ENCODE data around the gene WNK2.

- TF ChIP-seq, protein P1, sequence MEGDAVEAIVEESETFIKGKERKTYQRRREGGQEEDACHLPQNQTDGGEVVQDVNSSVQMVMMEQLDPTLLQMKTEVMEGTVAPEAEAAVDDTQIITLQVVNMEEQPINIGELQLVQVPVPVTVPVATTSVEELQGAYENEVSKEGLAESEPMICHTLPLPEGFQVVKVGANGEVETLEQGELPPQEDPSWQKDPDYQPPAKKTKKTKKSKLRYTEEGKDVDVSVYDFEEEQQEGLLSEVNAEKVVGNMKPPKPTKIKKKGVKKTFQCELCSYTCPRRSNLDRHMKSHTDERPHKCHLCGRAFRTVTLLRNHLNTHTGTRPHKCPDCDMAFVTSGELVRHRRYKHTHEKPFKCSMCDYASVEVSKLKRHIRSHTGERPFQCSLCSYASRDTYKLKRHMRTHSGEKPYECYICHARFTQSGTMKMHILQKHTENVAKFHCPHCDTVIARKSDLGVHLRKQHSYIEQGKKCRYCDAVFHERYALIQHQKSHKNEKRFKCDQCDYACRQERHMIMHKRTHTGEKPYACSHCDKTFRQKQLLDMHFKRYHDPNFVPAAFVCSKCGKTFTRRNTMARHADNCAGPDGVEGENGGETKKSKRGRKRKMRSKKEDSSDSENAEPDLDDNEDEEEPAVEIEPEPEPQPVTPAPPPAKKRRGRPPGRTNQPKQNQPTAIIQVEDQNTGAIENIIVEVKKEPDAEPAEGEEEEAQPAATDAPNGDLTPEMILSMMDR (IDR thresholded peaks at IDR 0.05; ENCODE audit: low read depth, low read length): no peak
- TF ChIP-seq POLR2A (IDR thresholded peaks at IDR 0.05; ENCODE audit: extremely low read depth, insufficient read length): no peak
- no peak for TF ChIP-seq MAX (IDR thresholded peaks at IDR 0.05; ENCODE audit: low read depth, low read length)
- no peak for TF ChIP-seq MYC (IDR thresholded peaks at IDR 0.05; ENCODE audit: low read depth, low read length)
Observed at GRCh38 chr9:93166699-93167098, 17.2 kb upstream of the WNK2 start.
